HG03342 (cell line): ENCODE data around the gene FSTL4.

Experiments
- ATAC-seq: cut with Tn5 transposase; IDR thresholded peaks from one replicate; pipeline ENCODE4 v1.9.1; 2021; ENCODE audit warnings: mild to moderate bottlenecking, moderate library complexity; ENCODE audit not compliant: unreplicated experiment

The FSTL4 gene

GRCh38 chr5:133332439-133333024 is 279.8 kb downstream of the FSTL4 start:
- ATAC-seq: no peak

GRCh38 chr5:133331941-133332340 is 280.4 kb downstream of the FSTL4 start:
- ATAC-seq: no peak

GRCh38 chr5:133330956-133331355 is 281.4 kb downstream of the FSTL4 start:
- ATAC-seq: no peak

GRCh38 chr5:133328800-133329199 is 283.5 kb downstream of the FSTL4 start:
- ATAC-seq: no peak

DNA sequence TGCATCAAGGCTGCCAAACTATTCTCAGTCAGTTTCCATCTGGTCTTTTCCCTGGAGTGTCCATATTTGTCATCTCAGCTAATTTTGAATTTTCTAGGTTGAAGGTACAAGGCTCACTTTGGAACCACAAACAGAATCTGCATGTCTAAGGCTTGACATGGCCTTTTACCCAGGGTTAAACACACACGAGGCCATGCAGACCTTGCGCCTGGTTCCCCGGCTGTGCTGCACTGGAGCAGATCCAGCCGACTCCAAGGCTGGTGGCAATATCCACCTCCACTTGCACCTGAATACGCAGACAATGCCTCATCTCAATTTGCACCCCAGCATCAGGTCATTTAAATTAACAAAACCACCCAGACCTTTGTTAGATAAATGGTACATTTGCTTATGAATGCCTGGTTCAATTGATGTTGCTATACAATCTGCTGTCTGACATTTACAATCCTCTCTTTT is 284.4 kb downstream of the FSTL4 start:
- no peak for ATAC-seq

DNA sequence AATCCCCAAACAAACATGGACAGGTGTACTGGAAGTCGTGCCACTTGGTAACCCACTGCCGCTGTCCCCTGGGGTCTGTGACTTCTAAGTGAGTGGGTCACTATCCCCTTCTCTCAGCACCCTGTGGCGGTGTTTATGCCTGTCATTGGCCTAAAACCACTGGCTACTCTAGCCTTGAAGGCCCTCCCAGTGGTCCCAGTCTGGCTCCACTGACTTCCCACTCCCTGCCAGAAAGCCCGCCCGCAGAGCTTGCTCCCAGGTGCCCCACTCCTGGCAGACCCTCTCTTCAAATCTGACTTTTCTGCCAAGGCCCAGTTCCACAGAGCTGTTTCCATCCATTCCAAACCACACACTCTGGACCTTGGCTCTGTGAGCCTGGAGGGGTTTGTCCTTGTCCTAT is 286.0 kb downstream of the FSTL4 start:
- no peak for ATAC-seq

DNA sequence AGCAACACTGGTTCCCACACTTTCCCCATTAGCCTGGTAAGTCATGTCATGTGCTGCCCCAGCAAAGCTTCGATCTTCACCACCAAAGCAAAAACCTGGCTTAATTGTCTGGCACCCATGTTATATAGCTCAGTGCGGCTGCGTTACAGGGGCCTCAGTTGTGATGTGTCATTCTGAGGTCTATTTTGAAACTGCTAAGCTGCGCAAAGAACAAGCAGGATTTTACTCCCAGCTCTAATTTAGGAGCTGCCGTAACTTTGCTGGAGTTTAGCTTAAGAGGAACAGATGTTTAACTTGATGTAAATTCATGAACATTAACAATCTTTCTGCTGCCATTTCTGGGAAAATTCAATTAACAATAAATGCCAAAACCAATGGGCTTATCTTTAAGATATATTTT is 286.5 kb downstream of the FSTL4 start:
- ATAC-seq: no peak

DNA sequence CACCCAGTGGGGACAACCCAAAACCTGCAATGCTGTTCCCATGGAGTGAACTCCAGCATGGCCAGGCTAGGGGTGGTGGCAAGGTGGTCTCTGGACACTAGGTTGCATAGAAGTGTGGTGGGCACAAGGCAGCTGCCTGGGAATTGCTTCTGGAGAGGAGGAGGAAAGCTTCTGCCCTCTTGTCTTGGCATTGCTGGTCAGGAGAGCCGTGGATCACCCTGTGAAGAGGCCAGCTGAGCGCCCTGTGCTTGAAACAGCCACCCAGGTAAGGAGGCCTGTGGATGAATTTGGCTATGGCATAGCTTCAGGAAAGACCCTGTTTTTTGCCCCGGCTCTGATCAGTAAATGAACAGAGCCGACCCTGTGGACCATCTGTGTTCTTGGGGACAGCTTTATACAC is 287.4 kb downstream of the FSTL4 start:
- no peak for ATAC-seq

DNA sequence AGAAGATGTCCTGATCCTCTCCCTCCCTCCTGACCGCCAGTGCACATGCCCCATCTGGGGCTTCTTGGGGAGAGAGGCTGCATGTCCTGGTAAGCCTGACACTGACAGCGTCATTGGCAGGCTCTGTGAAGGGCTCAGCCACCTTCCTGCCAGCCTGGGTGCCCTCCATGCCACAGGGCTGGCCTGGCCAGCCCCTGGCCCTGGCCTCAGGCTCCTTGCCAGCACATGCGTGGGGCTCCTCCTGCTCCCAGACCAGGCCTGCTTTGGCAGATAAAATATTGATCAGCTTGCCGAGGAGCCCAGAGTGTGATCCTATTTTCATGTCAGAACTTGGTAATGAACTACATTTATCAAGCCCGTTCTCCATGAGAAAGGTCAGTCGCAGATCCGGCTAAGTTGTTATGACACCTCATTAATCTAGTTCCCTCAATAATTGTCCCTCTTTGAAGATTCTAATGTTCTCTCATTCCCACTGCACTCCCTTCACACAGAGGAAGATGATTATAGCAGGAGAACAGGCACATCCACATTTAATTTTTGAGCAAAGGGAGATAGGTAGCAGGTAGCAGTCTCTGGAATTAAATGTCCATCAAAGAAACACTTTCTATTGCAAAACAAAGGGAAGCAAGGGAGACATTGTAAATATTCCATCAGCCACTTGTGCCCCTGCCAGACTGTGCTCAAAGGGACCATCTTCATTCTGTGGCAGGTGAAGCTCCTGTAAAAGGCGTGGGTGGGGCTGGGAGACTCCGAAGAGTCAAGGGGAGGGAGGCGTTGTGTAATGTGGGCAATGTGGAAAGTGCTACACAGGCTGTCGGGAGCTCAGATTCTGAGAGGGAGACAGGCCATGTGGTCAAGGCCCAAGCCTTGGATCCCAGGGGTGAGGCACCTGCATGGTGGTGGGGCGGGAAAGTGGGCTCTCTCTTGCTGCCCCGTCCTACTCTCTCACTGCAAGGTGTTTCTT is 288.6 kb downstream of the FSTL4 start:
- no peak for ATAC-seq

GRCh38 chr5:133322743-133323142 is 289.6 kb downstream of the FSTL4 start:
- no peak for ATAC-seq

DNA sequence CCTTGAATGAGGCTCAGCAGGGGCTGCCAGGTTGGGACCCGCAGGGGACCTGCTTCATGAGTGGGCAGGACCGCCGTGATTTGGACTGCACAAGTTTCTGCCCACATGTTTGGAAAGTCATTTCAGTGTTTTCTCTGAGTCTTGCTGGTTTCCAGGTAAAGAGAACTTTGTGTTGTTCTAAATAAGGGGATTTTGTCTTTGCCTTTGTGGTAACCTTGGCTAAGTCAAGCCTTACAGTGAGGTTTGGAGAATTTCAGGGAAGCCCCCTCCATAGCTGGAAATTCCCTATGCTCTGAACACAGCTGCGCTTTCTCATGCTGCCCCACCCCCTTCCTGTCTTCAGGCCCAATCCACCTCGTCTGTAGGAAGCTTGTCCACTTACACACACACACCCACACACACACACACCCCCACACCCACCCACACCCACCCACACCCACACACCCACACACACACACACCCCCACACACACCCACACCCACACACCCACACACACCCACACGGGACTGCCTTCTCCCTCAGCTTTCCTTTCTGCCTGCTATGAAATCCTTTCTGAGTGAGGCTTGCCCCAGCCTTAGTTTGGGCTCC is 290.4 kb downstream of the FSTL4 start:
- peak; percentile 64 for ATAC-seq

- ATAC-seq: no peak
Measured at GRCh38 chr5:133321286-133321832, 291.0 kb downstream of the FSTL4 start.

DNA sequence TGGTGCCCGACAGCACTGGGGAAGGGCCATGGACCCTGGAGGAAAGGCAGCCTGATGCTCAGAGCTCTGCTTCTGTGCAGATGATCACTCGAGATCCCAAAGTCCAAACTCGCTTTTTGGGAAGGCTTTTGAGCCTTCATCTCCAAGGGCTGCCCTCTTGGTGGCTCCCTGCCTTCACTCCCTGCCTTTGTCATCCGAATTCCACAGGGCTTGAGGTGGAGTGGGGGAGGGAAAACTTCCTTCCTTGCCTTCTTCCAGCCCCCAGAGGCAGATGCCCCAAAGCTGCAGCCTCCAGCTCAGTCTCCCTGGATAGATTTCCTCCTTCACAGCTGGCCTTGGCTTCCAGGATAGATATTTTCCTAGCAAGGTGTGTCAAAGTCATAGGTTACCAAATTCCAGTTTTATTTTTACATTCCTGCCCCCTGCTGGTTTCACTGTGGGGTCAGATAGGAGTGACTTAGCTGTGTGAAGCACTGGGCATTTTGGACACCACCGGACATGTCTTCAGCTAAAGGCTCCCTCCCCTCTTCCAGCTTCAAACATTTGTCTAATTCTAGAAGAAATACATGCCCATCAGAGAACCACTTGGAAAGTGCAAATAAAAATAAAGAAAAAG is 292.3 kb downstream of the FSTL4 start:
- no peak for ATAC-seq

DNA sequence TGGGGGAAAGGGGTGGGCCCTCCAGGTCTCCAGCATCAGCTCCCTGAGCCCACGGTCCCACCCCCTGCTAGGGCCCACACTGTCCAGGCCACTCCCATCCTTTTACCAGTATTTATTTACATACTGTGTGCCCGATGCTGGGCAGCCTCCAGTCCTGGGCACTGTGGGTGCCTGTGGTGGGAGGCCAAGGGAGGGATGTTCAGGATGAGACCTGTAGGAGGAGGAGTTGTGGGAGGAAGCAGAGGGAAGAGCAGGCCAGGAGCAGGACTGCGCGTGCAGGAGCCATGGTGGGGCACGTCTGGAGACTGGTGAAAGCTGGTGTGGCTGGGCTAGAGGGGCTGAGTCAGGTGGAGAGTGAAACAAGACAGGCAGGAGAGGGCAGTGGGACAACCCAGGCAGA is 293.1 kb downstream of the FSTL4 start:
- no peak for ATAC-seq

GRCh38 chr5:133317558-133317957 is 294.8 kb downstream of the FSTL4 start:
- ATAC-seq: no peak

DNA sequence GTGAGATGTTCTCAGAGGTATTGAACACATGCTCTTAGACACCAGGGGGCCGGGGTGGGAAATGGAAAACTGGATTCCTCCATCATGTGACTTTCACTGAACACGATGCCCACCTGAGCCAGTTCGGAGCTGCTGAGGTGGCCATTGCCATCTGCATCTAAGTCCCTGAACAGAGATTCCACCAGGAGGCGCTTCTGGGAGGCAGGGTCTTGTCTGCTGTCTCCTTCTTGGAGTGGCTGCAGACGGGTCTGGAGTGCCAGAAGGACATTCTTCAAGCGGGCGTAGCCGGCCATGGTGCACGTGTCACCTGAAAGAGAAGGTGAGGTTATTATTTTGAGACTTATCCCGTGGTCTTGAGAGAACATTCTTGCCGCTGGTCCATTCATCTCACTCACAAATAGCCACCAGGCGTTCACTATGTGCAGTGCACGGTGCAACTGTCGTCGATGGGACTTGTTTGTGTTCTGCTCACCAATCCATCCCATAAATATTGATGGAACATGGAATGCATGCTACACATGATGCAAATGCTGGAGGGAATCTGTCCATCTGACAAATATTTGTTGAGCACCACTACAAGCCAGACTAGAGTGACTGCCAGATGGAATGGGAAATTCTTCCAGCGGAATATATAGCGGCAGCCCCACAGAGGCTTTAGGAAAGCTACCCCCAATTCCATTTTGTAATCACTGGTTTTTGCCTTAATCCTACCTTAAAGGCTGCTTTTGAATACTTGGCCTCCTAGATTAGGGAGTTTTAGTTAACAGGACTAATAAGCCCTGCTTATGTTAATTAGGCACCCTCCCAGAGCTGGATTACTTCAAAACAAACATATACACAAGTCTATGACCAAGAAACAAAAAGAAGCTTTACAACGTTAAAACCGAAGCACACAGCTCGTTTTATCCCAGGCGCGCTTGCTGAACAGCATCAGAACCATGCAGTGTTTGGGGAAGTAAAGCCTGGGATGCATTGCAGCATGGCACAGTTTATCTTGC is 295.7 kb downstream of the FSTL4 start:
- ATAC-seq: no peak

- ATAC-seq: no peak
Measured at GRCh38 chr5:133314086-133314485, 298.3 kb downstream of the FSTL4 start.

GRCh38 chr5:133311176-133311575 is 301.2 kb downstream of the FSTL4 start:
- ATAC-seq: no peak

- ATAC-seq: no peak
Measured at GRCh38 chr5:133309984-133310621, 302.2 kb downstream of the FSTL4 start.
